ENCODE measurements around the gene VPS13A.

The VPS13A gene

GRCh38 chr9:77462066-77462465 is 284.7 kb downstream of the VPS13A start:
- no peak for DNase-seq

- DNase-seq = no peak
Observed at GRCh38 chr9:77463151-77463550, 285.8 kb downstream of the VPS13A start.

DNA sequence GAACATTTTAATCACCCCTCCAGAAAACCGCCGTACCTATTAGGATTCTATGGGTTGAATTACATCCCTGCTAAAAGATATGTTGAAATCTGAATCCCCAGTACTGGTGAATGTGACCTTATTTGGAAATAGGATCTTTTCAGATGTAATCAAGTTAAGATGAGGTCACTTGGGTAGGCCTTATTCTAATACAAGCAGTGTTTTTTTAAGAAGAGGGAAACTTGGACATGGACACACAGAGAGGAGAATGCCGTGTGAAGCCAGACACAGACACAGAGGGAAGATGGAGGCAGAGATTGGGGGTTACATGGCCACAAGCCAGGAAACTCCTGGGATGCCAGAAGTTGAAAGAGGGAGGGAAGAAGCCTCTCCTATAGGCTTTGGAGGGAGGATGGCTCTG is 287.3 kb downstream of the VPS13A start:
- no peak for DNase-seq

DNA sequence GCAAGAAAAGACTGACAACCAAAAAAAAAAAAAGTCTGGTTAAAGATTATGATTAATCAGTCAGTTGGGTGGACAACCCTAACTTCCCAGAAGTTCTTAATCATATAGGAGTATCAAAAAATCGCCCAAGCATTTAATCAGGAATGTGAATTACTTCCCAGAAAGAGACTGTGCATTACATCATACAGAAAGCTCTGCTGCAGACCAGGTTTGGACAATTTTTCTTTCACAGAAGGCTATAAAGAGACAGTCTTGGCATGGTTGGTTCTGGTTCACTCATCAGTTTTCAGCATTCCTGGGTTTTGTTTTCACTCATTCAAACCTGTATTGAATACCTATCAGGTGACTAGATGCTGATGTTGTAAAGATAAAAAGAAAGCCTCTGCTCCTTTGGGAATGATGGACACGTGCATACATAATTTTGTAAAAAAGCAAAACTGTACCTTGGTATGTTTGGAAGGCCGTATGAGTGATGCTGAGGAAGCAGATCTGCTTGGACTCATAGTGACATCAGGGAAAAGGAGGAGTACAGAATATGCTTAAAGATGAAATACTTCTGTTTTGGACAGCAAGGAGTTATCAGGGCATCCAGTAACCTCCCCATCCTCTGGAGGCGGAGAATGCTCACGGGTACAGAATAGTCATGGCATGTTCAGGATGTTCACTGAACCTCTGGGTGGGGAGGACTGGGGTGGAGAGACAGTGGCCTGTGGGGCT is 292.3 kb downstream of the VPS13A start:
- no peak for DNase-seq
